Measurements from ENCODE around the gene ITGBL1. TPM values are rescaled to one million over a fixed set of nuclear protein-coding genes. Genes with fewer than 3 reads are reported as not detected.

Gene ITGBL1
- total and polyA plus RNA-seq, 2 of the 8 experiments (the other 6 are each of a cell fraction or from before 2014, with no cell fraction given): not detected

DNA sequence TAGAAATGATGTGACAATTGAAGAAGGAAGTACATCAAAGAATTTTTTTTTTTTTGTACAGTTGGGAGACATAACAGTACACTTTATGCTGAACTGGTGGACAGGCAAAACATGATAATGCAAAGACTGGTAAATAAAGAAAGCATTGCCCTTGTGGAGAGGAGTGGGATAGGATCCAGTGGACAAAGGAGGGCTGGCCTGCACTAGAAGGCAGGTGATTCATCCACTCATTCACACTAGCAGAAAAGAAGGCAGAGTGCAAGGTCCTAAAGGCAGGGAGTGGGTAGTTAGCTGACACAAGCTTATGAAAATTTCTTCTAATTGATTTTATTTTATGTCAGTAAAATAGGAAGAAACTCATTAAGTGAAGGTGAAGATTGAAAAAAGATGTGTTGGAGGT, 18.6 kb upstream of the ITGBL1 start (continued):
- TF ChIP-seq TBP (IDR thresholded peaks at IDR 0.05; ENCODE audit: low read depth, low read length): no peak
- TF ChIP-seq MAFK (IDR thresholded peaks at IDR 0.05; ENCODE audit: low read depth, low read length): no peak
- TF ChIP-seq, protein P1, sequence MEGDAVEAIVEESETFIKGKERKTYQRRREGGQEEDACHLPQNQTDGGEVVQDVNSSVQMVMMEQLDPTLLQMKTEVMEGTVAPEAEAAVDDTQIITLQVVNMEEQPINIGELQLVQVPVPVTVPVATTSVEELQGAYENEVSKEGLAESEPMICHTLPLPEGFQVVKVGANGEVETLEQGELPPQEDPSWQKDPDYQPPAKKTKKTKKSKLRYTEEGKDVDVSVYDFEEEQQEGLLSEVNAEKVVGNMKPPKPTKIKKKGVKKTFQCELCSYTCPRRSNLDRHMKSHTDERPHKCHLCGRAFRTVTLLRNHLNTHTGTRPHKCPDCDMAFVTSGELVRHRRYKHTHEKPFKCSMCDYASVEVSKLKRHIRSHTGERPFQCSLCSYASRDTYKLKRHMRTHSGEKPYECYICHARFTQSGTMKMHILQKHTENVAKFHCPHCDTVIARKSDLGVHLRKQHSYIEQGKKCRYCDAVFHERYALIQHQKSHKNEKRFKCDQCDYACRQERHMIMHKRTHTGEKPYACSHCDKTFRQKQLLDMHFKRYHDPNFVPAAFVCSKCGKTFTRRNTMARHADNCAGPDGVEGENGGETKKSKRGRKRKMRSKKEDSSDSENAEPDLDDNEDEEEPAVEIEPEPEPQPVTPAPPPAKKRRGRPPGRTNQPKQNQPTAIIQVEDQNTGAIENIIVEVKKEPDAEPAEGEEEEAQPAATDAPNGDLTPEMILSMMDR (IDR thresholded peaks at IDR 0.05; ENCODE audit: control extremely low read depth in 1 of 3, insufficient read depth in 1 of 3, low read depth in 1 of 3, low read length in 3 of 3): no peak
- no peak for TF ChIP-seq GABPA (IDR thresholded peaks at IDR 0.05; ENCODE audit: borderline replicate concordance, insufficient read depth, low read length)
